Measurements from ENCODE around the gene MCC. TPM values are rescaled to one million over a fixed set of nuclear protein-coding genes. Genes with fewer than 3 reads are reported as not detected.

MCC gene
- total RNA-seq, 2 experiments from 2014 or later, result 2.9 to 3.3 TPM

GRCh38 chr5:113250341-113250953, 237.8 kb downstream of the MCC start:
- POLR2A ChIA-PET, result no interaction called here
- no peak for DNase-seq
- CTCF ChIA-PET, result interaction anchor here (0.6 kb wide), 1 partner anchor 842 kb away, joined by 3 read pairs; no protein-coding TSS in a partner anchor
- H3K27ac Mint-ChIP-seq, result no peak overlapping the region
- no peak overlapping the region for H3K4me3 Mint-ChIP-seq
- no peaks in the 10 kb centered on the region for H3K36me3 Mint-ChIP-seq (ENCODE audit: low read depth)
- no peaks in the 10 kb centered on the region for H3K9me3 Mint-ChIP-seq
- peaks cover 25% of the 10 kb centered on the region for H3K27me3 Mint-ChIP-seq
- peaks cover 7% of the 10 kb centered on the region for H3K4me1 Mint-ChIP-seq

- no peaks in the 10 kb centered on the region for H3K36me3 Mint-ChIP-seq (ENCODE audit: low read depth)
- H3K4me3 Mint-ChIP-seq, result no peak overlapping the region
- no peak for DNase-seq
- no peaks in the 10 kb centered on the region for H3K9me3 Mint-ChIP-seq
- ChIA-PET POLR2A (no interaction called here), CTCF (interaction anchor here (0.5 kb wide), 1 partner anchor 13 kb away, joined by 3 read pairs; no protein-coding TSS in a partner anchor)
- H3K27ac Mint-ChIP-seq, result no peak overlapping the region
- H3K4me1 Mint-ChIP-seq, result peaks cover 7% of the 10 kb centered on the region
- H3K27me3 Mint-ChIP-seq, result peaks cover 21% of the 10 kb centered on the region
These were observed 239.0 kb downstream of the MCC start for GRCh38 chr5:113249206-113249605.

GRCh38 chr5:113246361-113246870, 241.8 kb downstream of the MCC start:
- POLR2A ChIA-PET, result no interaction called here

GRCh38 chr5:113245427-113246225, 242.6 kb downstream of the MCC start:
- CTCF ChIA-PET, result no interaction called here
- POLR2A ChIA-PET, result no interaction called here
- Mint-ChIP-seq H3K9me3 (no peaks in the 10 kb centered on the region), H3K4me3 (no peak overlapping the region), H3K27me3 (peaks cover 23% of the 10 kb centered on the region), H3K4me1 (peaks cover 4% of the 10 kb centered on the region), H3K27ac (no peak overlapping the region), H3K36me3 (ENCODE audit: low read depth) (no peaks in the 10 kb centered on the region)
- DNase-seq, result no peak

More at GRCh38 chr5:113246361-113246870, 241.8 kb downstream of the MCC start:
- no peak for DNase-seq
- Mint-ChIP-seq H3K9me3 (no peaks in the 10 kb centered on the region), H3K4me3 (no peak overlapping the region), H3K27ac (no peak overlapping the region), H3K36me3 (ENCODE audit: low read depth) (no peaks in the 10 kb centered on the region), H3K27me3 (peaks cover 25% of the 10 kb centered on the region), H3K4me1 (peaks cover 4% of the 10 kb centered on the region)
- CTCF ChIA-PET, result interaction anchor here (0.9 kb wide), 1 partner anchor 8 kb away, joined by 5 read pairs; no protein-coding TSS in a partner anchor

GRCh38 chr5:113244966-113245365, 243.3 kb downstream of the MCC start:
- Mint-ChIP-seq H3K4me3 (no peak overlapping the region), H3K4me1 (peaks cover 4% of the 10 kb centered on the region), H3K9me3 (no peaks in the 10 kb centered on the region), H3K27ac (no peak overlapping the region), H3K36me3 (ENCODE audit: low read depth) (no peaks in the 10 kb centered on the region), H3K27me3 (peaks cover 23% of the 10 kb centered on the region)
- no peak for DNase-seq
- POLR2A ChIA-PET, result no interaction called here
- CTCF ChIA-PET, result interaction anchor here (0.6 to 1.7 kb wide), 2 partner anchors 39 to 432 kb away, joined by 3 read pairs; no protein-coding TSS in a partner anchor

- Mint-ChIP-seq H3K4me1 (peaks cover 4% of the 10 kb centered on the region), H3K27me3 (peaks cover 21% of the 10 kb centered on the region), H3K9me3 (no peaks in the 10 kb centered on the region), H3K4me3 (no peak overlapping the region), H3K27ac (no peak overlapping the region), H3K36me3 (ENCODE audit: low read depth) (no peaks in the 10 kb centered on the region)
- CTCF ChIA-PET, result interaction anchor here (1.2 to 1.7 kb wide), 2 partner anchors 38 to 52 kb away, joined by 3 read pairs; no protein-coding TSS in a partner anchor
- POLR2A ChIA-PET, result no interaction called here
- DNase-seq, result no peak
These were observed 244.9 kb downstream of the MCC start for GRCh38 chr5:113243349-113243664.

GRCh38 chr5:113242481-113243348, 245.5 kb downstream of the MCC start:
- Mint-ChIP-seq H3K4me3 (no peak overlapping the region), H3K27ac (no peak overlapping the region), H3K9me3 (no peaks in the 10 kb centered on the region), H3K4me1 (peaks cover 4% of the 10 kb centered on the region), H3K36me3 (ENCODE audit: low read depth) (no peaks in the 10 kb centered on the region), H3K27me3 (peaks cover 23% of the 10 kb centered on the region)
- ChIA-PET POLR2A (no interaction called here), CTCF (interaction anchor here (1.2 kb wide), 1 partner anchor 52 kb away, joined by 3 read pairs; no protein-coding TSS in a partner anchor)
- no peak for DNase-seq

- no peaks in the 10 kb centered on the region for H3K9me3 Mint-ChIP-seq
- peaks cover 4% of the 10 kb centered on the region for H3K4me1 Mint-ChIP-seq
- no peak overlapping the region for H3K27ac Mint-ChIP-seq
- H3K4me3 Mint-ChIP-seq, result no peak overlapping the region
- H3K27me3 Mint-ChIP-seq, result peaks cover 19% of the 10 kb centered on the region
- ChIA-PET CTCF (interaction anchor here (0.5 kb wide), 1 partner anchor 376 kb away, joined by 4 read pairs; no protein-coding TSS in a partner anchor), POLR2A (no interaction called here)
- no peaks in the 10 kb centered on the region for H3K36me3 Mint-ChIP-seq (ENCODE audit: low read depth)
- DNase-seq, result no peak
These were observed 247.1 kb downstream of the MCC start for GRCh38 chr5:113240951-113241726.

- Mint-ChIP-seq H3K4me3 (no peak overlapping the region), H3K27ac (no peak overlapping the region), H3K27me3 (peaks cover 19% of the 10 kb centered on the region), H3K4me1 (no peaks in the 10 kb centered on the region), H3K9me3 (no peaks in the 10 kb centered on the region), H3K36me3 (ENCODE audit: low read depth) (no peaks in the 10 kb centered on the region)
- POLR2A ChIA-PET, result no interaction called here
- CTCF ChIA-PET, result no interaction called here
- DNase-seq, result no peak
These were observed 248.2 kb downstream of the MCC start for GRCh38 chr5:113240032-113240431.

- H3K27me3 Mint-ChIP-seq, result peaks cover 18% of the 10 kb centered on the region
- ChIA-PET CTCF (interaction anchor here (1.7 kb wide), 1 partner anchor 9 kb away, joined by 5 read pairs; no protein-coding TSS in a partner anchor), POLR2A (interaction anchor here (0.5 kb wide), 1 partner anchor 1620 kb away, joined by 4 read pairs; no protein-coding TSS in a partner anchor)
- H3K4me3 Mint-ChIP-seq, result no peak overlapping the region
- no peaks in the 10 kb centered on the region for H3K4me1 Mint-ChIP-seq
- DNase-seq, result no peak
- no peak overlapping the region for H3K27ac Mint-ChIP-seq
- H3K36me3 Mint-ChIP-seq (ENCODE audit: low read depth), result no peaks in the 10 kb centered on the region
- H3K9me3 Mint-ChIP-seq, result no peaks in the 10 kb centered on the region
These were observed 250.4 kb downstream of the MCC start for GRCh38 chr5:113237893-113238292.

- no peak overlapping the region for H3K27ac Mint-ChIP-seq
- no peaks in the 10 kb centered on the region for H3K36me3 Mint-ChIP-seq (ENCODE audit: low read depth)
- ChIA-PET CTCF (interaction anchor here (0.6 kb wide), 1 partner anchor 1020 kb away, joined by 3 read pairs; no protein-coding TSS in a partner anchor), POLR2A (no interaction called here)
- peaks cover 20% of the 10 kb centered on the region for H3K27me3 Mint-ChIP-seq
- DNase-seq, result no peak
- no peaks in the 10 kb centered on the region for H3K4me1 Mint-ChIP-seq
- H3K4me3 Mint-ChIP-seq, result no peak overlapping the region
- no peaks in the 10 kb centered on the region for H3K9me3 Mint-ChIP-seq
These were observed 251.5 kb downstream of the MCC start for GRCh38 chr5:113236536-113237288.

Data from activated CD4-positive, alpha-beta T cell treated with anti-CD3 and anti-CD28 coated beads, Interleukin-2, amount 10 ng/mL, durations not matched to agents 7 days and 5 days (primary cell).